Adrenal gland (tissue), 12 donors: ENCODE measurements around the gene ADAM30. TPM values are rescaled to one million over a fixed set of nuclear protein-coding genes. Genes with fewer than 3 reads are reported as not detected.

ENCODE experiments used
- DNase-seq, 7 donors: peaks; one replicate each; pipeline ENCODE4 v3.0.0-alpha.2; 2019 to 2020
- H3K27ac ChIP-seq, 5 donors: fragments of 200-600 bp; sonication (generic) in 4 of 5; 1 replicate in 3 of 5; 2 replicates in 2 of 5; pipeline versions ENCODE4 v1.5.1 to v1.8.0; 2016 to 2020; ENCODE audit warnings: mild to moderate bottlenecking in 1 of 5
- H3K27me3 ChIP-seq: fragments of 200-600 bp; 2 replicates; pipeline ENCODE4 v1.8.0; 2021
- H3K36me3 ChIP-seq, 2 donors: fragments of 200-600 bp; replicated peaks in 1 of 2; 1 replicate in 1 of 2; 2 replicates in 1 of 2; pipeline versions ENCODE4 v1.5.1 to v1.8.0; 2018 to 2022
- H3K4me1 ChIP-seq, 2 donors: fragments of 200-600 bp; replicated peaks in 1 of 2; 1 replicate in 1 of 2; 2 replicates in 1 of 2; pipeline versions ENCODE4 v1.5.1 to v1.8.0; 2018 to 2021
- H3K4me3 ChIP-seq, 4 donors: fragments of 200-600 bp; sonication (generic) in 3 of 4; one replicate each; pipeline ENCODE4 v1.5.1; 2016 to 2018
- H3K9me3 ChIP-seq, 3 donors: fragments of 200-600 bp; sonication (generic) in 1 of 3; replicated peaks in 1 of 3; 1 replicate in 2 of 3; 2 replicates in 1 of 3; pipeline versions ENCODE4 v1.5.1 to v1.8.0; 2016 to 2021
- CTCF ChIP-seq, 6 experiments: fragments of 450-650 bp in 4 of 6; fragments of 200-600 bp in 2 of 6; sonication (generic) in 1 of 6; IDR thresholded peaks; 1 replicate in 5 of 6; 2 replicates in 1 of 6; pipeline versions ENCODE4 v1.5.1 to v1.8.0; 2016 to 2021; ENCODE audit warnings: antibody characterized with exemption in 6 of 6, mild to moderate bottlenecking in 2 of 6, moderate library complexity in 1 of 6
- POLR2A ChIP-seq, 2 donors: fragments of 450-650 bp; IDR thresholded peaks; one replicate each; pipeline ENCODE4 v1.6.1; 2017; ENCODE audit warnings: antibody characterized with exemption in 2 of 2, mild to moderate bottlenecking in 2 of 2, moderate library complexity in 1 of 2
- WGBS, 4 donors: extraction: QIAGEN DNeasy Blood & Tissue Kit in 2 of 4; methylation state at CpG; one replicate each; pipeline versions ENCODE4 v1.1.5 to v1.1.7; 2013 to 2017; 5-methylcytosine and 5-hydroxymethylcytosine counted together
- intact Hi-C, 2 donors: fragments of 100-400 bp; cut with DNase I; formaldehyde crosslinking; loops; one replicate each; pipeline versions ENCODE4 v1.14.1 to v1.15.0; 2022 to 2023
- polyA plus RNA-seq, 3 donors: library from polyadenylated mRNA; stranded (reverse); fragments of 200-250 nt in 2 of 3; fragments of 350-450 nt in 1 of 3; fragmentation: Illumina TruSeq in 1 of 3; extraction: RNeasy Lipid Tissue Mini Kit (QIAGEN cat#74804) in 1 of 3; gene quantifications; one replicate each; pipeline ENCODE4 v1.2.3, GENCODE V29; 2013 to 2014
- total RNA-seq, 9 donors: library from RNA; depleted of rRNA in 4 of 9; stranded (reverse); fragments of >200 nt in 4 of 9; fragments of 120-200 nt in 1 of 9; fragmentation: NEBNext Ultra II Directional in 1 of 9; extraction: Animal tissue kit (Norgen Biotek cat#: 25700) in 1 of 9; gene quantifications; one replicate each; pipeline versions ENCODE4 v1.1.0 to v1.2.4, GENCODE V29; 2013 to 2023
- donor health status: healthy with polysubstance abuse.
- donor health status: Bipolar disorder and iron deficiency.
- donor health status: DM: yes; HTN: yes; CAD: no.
- donor health status: DM: no; HTN: no; CAD: no.
- donor health status: DM: no; HTN: no; CAD: no.
- donor health status: DM: yes; HTN: yes; CAD: no.

Gene ADAM30
- total and polyA plus RNA-seq, 12 donors = not detected

DNA sequence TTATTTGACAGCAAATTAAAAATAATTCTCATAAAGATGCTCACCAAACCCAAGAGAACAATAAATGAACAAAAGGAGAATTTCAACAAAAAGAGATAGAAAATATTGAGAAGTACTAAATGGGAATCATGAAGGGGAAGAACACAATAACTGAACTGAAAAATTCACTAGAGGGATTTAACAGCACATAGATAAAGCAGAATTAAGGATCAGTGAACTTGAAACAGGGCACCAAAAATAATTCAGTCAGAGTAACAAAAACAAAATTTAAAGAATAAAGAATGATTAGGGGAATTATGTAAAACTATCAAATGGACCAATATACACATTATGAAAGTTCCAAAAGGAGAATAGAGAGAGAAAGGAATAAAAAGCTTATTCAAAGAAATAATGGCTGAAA, 7.8 kb downstream of the ADAM30 start:
- peaks cover 7% of the 10 kb centered on the region for H3K27me3 ChIP-seq
- H3K4me3 ChIP-seq = no peak overlapping the region
- TF ChIP-seq CTCF (IDR thresholded peaks at IDR 0.05) (no peak), POLR2A (IDR thresholded peaks at IDR 0.05) (no peak)
- H3K4me1 ChIP-seq = no peaks in the 10 kb centered on the region
- DNase-seq = no peak
- intact Hi-C loops = no loop called here
- H3K27ac ChIP-seq = no peak overlapping the region
- no peaks in the 10 kb centered on the region for H3K36me3 ChIP-seq
- no peaks in the 10 kb centered on the region for H3K9me3 ChIP-seq

- intact Hi-C loops = no loop called here
- TF ChIP-seq POLR2A (IDR thresholded peaks at IDR 0.05) (no peak), CTCF (IDR thresholded peaks at IDR 0.05) (no peak)
These were observed 8.9 kb downstream of the ADAM30 start for GRCh38 chr1:119887427-119887826.

GRCh38 chr1:119885903-119886783, 10.2 kb downstream of the ADAM30 start:
- Histone ChIP-seq H3K27ac (no peak overlapping the region), H3K4me1 (no peaks in the 10 kb centered on the region), H3K36me3 (no peaks in the 10 kb centered on the region), H3K27me3 (peaks cover 7% of the 10 kb centered on the region), H3K4me3 (no peak overlapping the region), H3K9me3 (no peaks in the 10 kb centered on the region)
- intact Hi-C loops = no loop called here
- WGBS, 4 donors = 51 to 54% (median 53%) methylated on average over 11 of the region's 11 CpGs
- DNase-seq = peak; percentile 33 to 75 (median 52)
- TF ChIP-seq POLR2A (IDR thresholded peaks at IDR 0.05) (no peak), CTCF (IDR thresholded peaks at IDR 0.05) (peak; percentile 35 to 66 (median 58))

More at GRCh38 chr1:119887427-119887826, 8.9 kb downstream of the ADAM30 start:
- Histone ChIP-seq H3K27ac (no peak overlapping the region), H3K4me1 (no peaks in the 10 kb centered on the region), H3K9me3 (no peaks in the 10 kb centered on the region), H3K4me3 (no peak overlapping the region), H3K27me3 (peaks cover 7% of the 10 kb centered on the region), H3K36me3 (no peaks in the 10 kb centered on the region)
- no peak for DNase-seq

GRCh38 chr1:119884711-119885110, 11.6 kb downstream of the ADAM30 start:
- 32 to 50% (median 42%) methylated on average over 2 of the region's 2 CpGs for WGBS, 4 donors
- DNase-seq = no peak
- H3K27me3 ChIP-seq = peaks cover 7% of the 10 kb centered on the region
- no peaks in the 10 kb centered on the region for H3K4me1 ChIP-seq
- no peaks in the 10 kb centered on the region for H3K9me3 ChIP-seq
- no peak overlapping the region for H3K4me3 ChIP-seq
- intact Hi-C loops = no loop called here
- no peak for TF ChIP-seq POLR2A (IDR thresholded peaks at IDR 0.05)
- no peak for TF ChIP-seq CTCF (IDR thresholded peaks at IDR 0.05)
- H3K27ac ChIP-seq = no peak overlapping the region
- H3K36me3 ChIP-seq = no peaks in the 10 kb centered on the region
